Transverse colon (tissue), 4 donors: ENCODE results near the gene RTTN.

Source experiments
- EP300 ChIP-seq: sonication (generic); formaldehyde crosslinking; IDR thresholded peaks from one replicate; pipeline ENCODE4 v1.6.1; 2017; ENCODE audit warnings: antibody characterized with exemption, low read depth
- POLR2A ChIP-seq: fragments of 450-650 bp; IDR thresholded peaks from one replicate; pipeline ENCODE4 v1.6.1; 2016; ENCODE audit warnings: antibody characterized with exemption, mild to moderate bottlenecking, moderate library complexity
- POLR2AphosphoS5 ChIP-seq, 3 donors: sonication (generic); formaldehyde crosslinking; IDR thresholded peaks; one replicate each; pipeline ENCODE4 v1.6.1; 2016; ENCODE audit warnings: antibody characterized with exemption in 3 of 3
- TF ChIP-seq, protein P1 (sequence below), 5 experiments: fragments of 200-600 bp in 3 of 5; fragments of 450-650 bp in 2 of 5; sonication (generic) in 3 of 5; IDR thresholded peaks; 1 replicate in 2 of 5; 2 replicates in 3 of 5; pipeline ENCODE4 v1.5.1; 2016 to 2017; ENCODE audit warnings: antibody characterized with exemption in 5 of 5, inconsistent platforms in 3 of 5, mild to moderate bottlenecking in 2 of 5, moderate library complexity in 1 of 5

DNA sequence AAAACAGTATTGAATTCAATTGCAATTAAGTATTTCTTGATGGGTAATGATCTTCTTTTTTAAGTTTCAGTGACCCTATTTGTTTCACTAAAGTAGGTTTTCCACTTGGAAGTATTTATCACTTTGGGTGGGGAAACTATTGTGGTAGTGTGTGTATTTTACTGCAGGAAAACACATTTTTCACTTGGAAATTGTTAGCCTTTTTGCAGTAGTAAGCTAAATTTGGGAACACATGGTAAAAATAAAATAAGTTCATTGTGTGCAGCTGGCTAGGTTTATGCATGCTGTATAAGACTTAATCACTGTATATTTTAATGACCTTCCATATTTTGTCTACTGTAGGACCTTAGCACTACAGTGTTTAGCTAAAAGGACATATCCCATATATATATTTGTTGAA, 28.5 kb upstream of the RTTN start:
- TF ChIP-seq, protein P1, sequence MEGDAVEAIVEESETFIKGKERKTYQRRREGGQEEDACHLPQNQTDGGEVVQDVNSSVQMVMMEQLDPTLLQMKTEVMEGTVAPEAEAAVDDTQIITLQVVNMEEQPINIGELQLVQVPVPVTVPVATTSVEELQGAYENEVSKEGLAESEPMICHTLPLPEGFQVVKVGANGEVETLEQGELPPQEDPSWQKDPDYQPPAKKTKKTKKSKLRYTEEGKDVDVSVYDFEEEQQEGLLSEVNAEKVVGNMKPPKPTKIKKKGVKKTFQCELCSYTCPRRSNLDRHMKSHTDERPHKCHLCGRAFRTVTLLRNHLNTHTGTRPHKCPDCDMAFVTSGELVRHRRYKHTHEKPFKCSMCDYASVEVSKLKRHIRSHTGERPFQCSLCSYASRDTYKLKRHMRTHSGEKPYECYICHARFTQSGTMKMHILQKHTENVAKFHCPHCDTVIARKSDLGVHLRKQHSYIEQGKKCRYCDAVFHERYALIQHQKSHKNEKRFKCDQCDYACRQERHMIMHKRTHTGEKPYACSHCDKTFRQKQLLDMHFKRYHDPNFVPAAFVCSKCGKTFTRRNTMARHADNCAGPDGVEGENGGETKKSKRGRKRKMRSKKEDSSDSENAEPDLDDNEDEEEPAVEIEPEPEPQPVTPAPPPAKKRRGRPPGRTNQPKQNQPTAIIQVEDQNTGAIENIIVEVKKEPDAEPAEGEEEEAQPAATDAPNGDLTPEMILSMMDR (IDR thresholded peaks at IDR 0.05): no peak
- TF ChIP-seq EP300 (no peak), POLR2AphosphoS5 (IDR thresholded peaks at IDR 0.05) (no peak), POLR2A (no peak)
